Measurements from ENCODE around the gene TMEM109.

Gene TMEM109

GRCh38 chr11:60910281-60910687 lies 3.7 kb upstream of the TMEM109 start:
- DNase-seq (ENCODE audit: low read depth): no peak

DNA sequence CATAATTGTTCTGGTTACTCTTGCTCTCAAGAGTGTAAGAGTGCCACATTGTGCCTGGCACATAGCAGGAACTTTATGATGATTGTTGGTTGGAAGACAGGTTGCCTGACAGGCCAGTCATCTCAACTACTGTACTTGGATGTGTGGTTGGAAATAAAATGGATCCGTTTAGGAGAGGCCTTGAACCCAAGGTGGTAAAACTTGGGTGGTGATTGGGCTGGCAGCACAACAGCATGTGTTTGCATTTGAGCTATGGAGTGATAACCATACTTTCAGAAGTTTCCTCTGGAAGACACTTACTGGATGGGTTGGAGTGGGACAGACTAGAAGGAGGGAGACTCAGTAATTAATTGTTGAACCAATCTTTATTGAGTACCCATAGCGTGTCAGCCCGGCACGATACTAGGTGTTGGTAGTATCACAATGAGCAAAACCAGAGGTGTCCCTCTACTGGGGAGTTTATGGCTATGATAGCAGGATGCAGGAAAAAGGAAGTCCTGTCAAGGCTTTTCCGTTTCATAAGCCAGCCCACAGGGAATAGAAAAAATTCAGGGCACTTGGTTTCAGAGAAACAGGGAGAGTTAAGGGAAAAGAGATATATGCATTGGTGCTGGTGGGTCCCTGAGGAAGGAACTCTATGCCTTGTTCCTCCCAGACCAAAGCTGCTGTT lies 3.1 kb upstream of the TMEM109 start:
- DNase-seq (ENCODE audit: low read depth): no peak

GRCh38 chr11:60912223-60912850 lies 1.6 kb upstream of the TMEM109 start:
- DNase-seq (ENCODE audit: low read depth): no peak

DNA sequence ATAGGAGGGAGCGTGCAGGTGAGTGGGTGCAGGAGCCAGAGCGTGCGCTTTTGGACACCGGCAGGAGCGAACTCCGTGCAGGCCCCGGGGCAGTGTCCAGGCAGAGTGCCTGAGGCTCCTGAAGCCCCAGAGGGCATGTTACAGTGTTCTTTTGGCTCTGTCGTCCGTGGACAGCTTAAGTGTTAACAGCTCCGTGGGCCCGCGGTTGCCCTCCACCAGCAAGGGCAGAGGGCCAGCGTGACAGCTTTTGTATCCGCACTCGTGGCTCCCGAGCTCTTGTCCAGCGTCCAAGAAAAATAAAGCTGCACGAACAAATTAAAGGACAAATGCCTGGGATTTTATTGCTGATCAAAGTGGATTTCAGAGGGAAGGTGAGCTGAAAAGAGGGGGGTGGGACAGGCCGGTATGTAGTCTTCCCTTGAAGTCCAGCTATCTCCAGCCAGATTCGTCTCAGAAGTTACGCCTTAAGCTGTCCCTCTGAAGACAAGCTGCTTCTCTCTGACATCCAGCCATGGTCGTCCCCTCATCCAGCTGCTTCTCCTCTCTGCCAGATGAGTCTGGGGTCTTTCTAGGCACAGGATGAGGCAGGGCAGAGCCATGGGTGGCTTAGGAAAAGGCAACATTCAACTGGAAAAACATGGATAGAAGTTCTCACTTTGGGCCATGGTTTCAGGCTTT lies 968 bp upstream of the TMEM109 start:
- DNase-seq (ENCODE audit: low read depth): no peak

GRCh38 chr11:60914633-60915247 lies 782 bp downstream of the TMEM109 start:
- no peak for DNase-seq (ENCODE audit: low read depth)

DNA sequence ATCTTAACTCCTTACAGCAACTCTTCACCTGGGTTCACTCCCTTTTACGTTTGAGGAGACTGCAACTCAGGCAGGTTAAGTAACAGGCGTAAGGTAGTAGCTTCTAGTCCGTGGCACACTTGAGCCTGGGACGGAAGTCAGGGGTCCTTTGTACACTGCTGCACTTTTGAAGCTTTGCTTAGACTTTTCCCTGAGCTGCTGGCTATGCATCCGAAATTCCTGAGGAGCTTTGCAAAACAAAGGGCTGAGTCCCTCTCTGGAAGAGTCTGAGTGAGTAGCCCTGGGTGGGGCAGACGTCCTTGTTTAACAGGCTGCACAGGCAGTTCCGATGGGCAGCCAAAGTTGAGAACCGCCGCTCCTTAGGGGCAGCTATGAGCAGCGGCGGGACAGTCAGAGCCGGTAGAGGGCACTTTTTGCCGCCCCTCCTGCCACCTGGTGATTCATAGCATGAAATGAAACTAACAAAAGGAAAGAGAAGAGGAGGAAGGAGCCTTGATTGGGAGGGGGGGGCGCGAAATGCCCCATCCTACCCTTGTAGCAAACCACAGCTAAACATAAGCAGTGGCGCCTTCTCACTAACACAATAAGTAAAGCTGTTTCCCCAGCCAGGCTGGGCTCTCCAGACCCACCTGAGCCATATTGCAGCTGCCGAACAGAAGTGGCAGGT lies 1.4 kb downstream of the TMEM109 start:
- DNase-seq (ENCODE audit: low read depth): peak; percentile 61

DNA sequence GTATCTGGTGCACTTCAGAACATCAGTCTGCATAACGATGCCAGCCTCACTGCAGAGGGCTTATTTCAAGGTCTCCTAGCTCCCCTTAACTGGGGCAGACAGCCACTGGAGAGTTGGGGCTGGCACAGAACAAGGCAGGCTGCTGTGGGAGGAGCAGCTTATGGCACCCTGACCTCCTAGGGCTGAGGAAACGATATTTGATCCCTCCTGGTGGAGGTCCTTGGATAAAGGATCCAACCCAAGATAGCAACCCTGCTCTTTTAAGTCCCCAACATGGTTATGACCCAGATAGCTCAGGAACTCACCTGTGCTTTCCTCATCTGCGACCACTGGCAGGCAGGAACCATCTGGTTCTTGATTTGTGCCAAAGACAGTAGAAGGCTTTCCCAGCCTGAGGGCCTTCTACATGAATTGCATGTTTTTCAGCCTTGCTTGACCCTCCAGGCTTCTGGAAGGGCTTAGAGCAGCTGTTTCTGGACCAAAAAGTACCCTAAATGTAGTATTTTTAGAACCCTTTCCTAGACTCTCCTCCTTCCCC lies 2.8 kb downstream of the TMEM109 start:
- DNase-seq (ENCODE audit: low read depth): no peak

DNA sequence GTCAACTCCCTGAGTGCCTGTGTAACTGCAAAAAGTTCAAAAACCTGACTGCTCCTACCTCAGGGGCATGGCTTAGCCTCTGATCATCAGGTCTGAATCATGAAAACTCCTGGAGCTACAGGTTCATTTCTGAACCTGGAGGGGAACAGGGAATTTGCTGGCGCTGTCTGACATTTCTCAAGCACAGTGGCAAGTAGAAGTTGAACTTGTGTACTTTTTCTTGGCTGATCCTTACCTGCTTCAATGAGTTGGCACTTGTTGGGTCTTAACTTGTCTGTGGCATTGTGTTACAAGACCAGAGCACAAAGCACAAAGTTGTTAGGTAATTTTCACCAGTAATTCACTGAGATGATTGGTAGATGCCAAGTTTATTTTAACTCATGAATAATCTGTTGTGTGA lies 3.3 kb downstream of the TMEM109 start:
- DNase-seq (ENCODE audit: low read depth): no peak

DNA sequence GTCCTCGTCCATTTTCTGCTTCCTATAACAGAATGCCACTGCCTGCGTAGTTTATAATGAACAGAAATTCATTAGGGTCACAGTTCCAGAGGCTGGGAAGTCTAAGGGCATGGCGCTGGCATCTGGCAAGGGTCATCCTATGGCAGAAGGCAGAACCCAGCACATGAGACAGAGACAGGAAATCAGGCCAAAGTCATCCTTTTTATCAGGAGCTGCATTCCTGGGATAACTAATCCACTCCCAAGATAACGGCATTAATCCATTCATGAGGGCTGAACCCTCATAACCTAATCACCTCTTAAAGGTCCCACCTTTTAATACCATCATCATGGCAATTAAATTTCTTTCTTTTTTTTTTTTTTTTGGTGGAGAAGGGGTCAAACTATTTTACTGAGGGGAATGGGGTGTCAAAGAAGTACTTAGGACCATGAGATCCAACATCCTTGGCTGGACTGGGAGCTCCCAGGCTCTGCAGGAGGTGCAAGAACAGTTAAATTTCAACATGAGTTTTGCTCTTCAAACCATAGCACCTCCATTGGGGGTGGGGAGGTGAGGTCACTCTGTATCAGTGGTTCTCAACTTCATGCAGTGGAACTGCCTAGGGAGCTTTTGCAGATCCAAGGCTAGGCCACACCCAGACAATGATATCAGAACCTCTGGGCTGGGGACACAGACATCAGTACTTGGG lies 4.4 kb downstream of the TMEM109 start:
- no peak for DNase-seq (ENCODE audit: low read depth)

- no peak for DNase-seq (ENCODE audit: low read depth)
Measured at GRCh38 chr11:60918939-60919265, 4.9 kb downstream of the TMEM109 start.

DNA sequence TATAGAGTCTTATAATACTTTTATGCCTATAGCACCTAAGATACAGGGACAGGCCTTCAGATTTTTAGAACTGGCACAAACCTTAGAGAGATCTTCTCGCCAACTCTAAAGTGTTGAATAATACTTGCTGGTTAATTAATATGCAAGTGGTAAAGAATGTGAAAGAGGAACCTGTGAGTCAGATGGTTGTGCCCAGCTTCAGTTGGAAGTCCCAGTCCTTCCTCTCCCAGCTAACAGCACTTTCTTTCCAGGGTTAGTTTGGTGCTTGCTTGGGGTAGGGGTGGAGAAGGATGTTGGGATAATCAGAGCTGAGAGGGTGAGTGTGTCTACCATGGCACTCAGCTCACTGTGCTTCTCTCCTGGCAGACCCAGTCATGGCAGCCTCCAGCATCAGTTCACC lies 5.4 kb downstream of the TMEM109 start:
- DNase-seq (ENCODE audit: low read depth): no peak

DNA sequence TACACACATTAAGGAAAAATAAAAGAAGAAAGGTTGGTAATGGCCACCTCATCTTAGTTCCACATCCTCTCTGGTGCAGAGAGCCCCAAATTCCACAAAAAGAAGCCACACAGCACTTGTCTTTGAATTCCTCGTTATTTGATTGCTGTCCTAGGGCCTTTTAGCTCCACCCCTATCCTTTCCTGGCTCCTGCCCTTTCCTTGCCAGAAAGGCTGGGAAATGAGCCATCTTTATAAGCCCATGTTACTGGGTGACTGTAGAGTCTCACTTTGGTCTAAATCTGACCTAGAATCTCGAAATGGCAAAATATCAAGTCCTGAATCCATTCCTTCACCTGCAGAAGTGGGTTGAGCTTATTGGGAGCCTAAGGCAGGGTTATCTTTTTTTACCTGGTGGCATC lies 6.0 kb downstream of the TMEM109 start:
- DNase-seq (ENCODE audit: low read depth): no peak

DNA sequence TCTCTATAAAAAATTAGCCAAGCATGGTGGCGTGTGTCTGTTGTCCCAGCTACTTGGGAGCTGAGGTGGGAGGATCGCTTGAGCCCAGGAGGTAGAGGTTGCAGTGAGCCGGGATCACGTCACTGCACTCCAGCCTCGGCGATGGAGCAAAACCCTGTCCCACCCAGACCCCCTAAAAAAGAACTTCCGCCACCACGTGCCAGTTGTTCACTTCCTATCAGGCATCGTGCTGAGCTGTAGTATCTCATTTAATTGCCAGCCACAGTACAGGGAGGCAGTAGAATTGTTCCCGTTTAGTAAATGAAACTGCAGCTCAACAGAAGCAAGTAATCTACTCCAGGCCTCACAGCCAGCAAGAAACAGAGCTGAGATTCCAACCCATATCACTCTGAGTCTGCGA lies 7.3 kb downstream of the TMEM109 start:
- no peak for DNase-seq (ENCODE audit: low read depth)

DNA sequence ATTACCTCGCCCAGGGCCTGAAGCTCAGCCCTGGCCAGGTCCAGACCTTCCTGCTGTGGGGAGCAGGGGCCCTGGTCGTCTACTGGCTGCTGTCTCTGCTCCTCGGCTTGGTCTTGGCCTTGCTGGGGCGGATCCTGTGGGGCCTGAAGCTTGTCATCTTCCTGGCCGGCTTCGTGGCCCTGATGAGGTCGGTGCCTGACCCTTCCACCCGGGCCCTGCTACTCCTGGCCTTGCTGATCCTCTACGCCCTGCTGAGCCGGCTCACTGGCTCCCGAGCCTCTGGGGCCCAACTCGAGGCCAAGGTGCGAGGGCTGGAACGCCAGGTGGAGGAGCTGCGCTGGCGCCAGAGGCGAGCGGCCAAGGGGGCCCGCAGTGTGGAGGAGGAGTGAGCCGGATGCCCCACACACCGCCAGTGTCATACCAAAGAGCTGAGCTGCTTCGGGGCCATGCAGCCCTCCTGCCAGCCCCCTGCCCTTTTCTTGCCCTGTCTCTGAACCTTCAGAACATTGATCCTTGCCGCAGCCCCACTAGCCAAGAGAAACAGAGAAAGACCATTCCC lies 7.9 kb downstream of the TMEM109 start:
- no peak for DNase-seq (ENCODE audit: low read depth)

DNA sequence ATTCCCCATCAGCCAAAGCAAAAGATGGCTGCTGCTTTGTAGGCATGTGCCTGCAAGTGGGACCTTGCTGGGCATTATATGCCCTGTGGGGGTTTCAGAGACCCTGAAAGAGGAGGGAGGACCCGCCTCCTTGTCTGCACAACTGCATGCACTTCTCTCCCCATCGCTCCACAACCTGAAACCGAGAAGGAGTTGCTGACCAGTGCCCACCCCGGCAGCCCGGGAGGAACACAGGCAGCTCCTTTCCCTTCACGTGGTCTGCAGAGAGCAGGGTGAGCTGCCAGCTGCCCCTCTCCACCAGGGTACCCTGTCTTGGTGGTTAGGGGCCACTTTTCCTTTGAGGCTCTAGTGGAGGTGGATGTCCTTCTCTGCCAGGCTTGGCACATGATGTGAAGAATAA lies 8.9 kb downstream of the TMEM109 start:
- no peak for DNase-seq (ENCODE audit: low read depth)

GRCh38 chr11:60923326-60923725 lies 9.4 kb downstream of the TMEM109 start:
- no peak for DNase-seq (ENCODE audit: low read depth)

DNA sequence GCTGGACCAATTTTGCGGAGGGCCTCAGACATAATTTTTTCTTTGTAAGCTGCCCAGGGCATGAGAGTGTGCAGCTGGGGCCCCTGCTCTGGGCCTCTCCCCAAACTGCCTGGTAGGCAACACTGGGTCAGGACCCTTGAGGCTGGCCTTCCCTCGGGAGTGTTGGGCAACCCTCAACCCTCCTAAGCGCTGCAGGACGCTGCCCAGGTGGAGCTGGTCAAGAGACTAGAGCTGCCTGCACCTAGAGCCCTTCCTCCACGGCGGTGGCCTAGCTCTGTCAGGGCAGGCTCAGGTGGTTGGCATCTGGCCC lies 9.8 kb downstream of the TMEM109 start:
- no peak for DNase-seq (ENCODE audit: low read depth)

DNA sequence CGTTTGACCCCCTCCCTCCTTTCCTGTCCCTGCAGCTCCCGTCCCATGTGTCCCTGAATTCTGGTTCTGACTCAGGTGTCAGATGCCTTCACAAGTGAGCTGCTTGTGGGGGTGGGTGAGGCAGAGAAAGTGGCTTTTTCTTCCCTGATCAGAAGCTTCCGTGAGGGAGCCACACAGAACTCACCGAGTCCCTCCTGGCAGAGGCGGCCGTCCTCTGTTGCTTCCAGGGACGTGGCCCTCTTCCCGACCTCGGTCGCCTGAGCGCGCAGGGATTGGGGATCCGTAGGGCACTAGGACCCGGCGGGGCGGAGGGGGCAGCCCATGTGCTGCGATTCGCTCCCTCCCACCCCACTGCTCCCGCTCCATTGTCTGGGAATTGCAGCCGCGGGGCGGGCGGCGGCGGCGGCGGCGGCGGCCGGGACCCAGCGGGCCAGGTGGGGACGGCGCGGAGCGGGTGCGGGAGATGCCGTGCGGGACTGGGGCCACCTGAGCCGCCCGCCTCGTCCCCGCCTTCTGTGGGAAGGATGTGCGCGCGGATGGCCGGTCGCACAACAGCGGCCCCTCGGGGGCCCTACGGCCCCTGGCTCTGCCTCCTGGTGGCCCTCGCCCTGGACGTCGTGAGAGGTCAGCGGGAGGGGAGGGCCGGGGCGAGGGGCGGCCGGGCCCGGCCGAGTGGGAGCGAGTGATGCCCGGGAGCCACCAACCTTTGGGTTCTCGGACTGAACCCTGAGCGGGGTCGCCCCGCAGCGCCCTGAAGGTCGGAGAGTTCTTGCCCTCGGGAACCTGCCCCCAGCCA lies 10.3 kb downstream of the TMEM109 start, which contains the start of gene TMEM132A:
TMEM132A (plus strand) TSS at position 351 of the 796 bp plus-strand sequence; CDS start at position 525, 174 bp downstream.
- DNase-seq (ENCODE audit: low read depth): no peak

GRCh38 chr11:60924906-60925853 lies 11.2 kb downstream of the TMEM109 start:
- DNase-seq (ENCODE audit: low read depth): no peak

GRCh38 chr11:60925868-60926267 lies 11.9 kb downstream of the TMEM109 start:
- DNase-seq (ENCODE audit: low read depth): no peak
